Measurements from ENCODE around the gene RALGDS. TPM values are rescaled to one million over a fixed set of nuclear protein-coding genes. Genes with fewer than 3 reads are reported as not detected.

The RALGDS gene
- total RNA-seq, 1 donor from 2014 or later: 29.2 TPM

DNA sequence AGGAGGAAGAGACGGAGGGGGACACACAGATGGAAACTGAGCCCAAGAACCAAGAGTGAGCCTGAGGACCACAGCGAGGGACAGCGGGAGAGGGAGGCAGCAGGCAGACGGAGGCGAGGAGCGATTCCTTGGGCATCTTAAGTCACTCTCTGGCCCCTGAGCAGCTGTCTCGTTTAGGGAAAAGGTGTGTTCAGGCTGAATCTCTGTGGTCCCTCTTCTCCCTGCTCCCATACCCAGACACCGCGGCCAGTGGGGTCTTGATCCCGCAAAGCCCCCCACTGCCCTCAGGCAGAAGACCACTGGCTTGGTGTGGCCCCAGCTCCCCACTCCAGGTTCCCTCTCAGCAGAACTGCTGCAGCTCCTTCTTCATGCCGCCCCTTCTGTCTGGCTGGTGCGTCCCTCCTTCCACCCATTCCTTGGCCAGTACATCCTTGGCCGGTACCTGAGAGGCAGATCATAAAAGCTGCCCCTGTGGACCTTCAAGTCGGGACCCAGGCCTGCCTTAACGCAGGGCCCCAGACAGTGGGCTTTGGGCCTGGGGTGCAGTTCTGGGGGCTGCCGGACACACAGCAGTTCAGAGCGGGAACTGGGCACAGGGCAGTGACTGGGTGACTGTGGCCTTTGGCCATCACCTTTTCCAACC is 5.8 kb upstream of the RALGDS start:
- no peak for DNase-seq
- Mint-ChIP-seq H3K36me3 (ENCODE audit: low read depth) (no peaks in the 10 kb centered on the region), H3K4me1 (peaks cover 70% of the 10 kb centered on the region), H3K27me3 (no peaks in the 10 kb centered on the region), H3K4me3 (peak overlapping the region; percentile 73), H3K9me3 (no peaks in the 10 kb centered on the region), H3K27ac (peak overlapping the region; percentile 83)
- no peak for ATAC-seq (ENCODE audit: low read depth)
- TF ChIP-seq, protein P1, sequence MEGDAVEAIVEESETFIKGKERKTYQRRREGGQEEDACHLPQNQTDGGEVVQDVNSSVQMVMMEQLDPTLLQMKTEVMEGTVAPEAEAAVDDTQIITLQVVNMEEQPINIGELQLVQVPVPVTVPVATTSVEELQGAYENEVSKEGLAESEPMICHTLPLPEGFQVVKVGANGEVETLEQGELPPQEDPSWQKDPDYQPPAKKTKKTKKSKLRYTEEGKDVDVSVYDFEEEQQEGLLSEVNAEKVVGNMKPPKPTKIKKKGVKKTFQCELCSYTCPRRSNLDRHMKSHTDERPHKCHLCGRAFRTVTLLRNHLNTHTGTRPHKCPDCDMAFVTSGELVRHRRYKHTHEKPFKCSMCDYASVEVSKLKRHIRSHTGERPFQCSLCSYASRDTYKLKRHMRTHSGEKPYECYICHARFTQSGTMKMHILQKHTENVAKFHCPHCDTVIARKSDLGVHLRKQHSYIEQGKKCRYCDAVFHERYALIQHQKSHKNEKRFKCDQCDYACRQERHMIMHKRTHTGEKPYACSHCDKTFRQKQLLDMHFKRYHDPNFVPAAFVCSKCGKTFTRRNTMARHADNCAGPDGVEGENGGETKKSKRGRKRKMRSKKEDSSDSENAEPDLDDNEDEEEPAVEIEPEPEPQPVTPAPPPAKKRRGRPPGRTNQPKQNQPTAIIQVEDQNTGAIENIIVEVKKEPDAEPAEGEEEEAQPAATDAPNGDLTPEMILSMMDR (IDR thresholded peaks at IDR 0.05): no peak
- POLR2A ChIA-PET: interaction anchor here (1.2 to 1.3 kb wide), 2 partner anchors 11 to 17 kb away, joined by 3 to 6 read pairs; no protein-coding TSS in a partner anchor
- CTCF ChIA-PET: interaction anchor here (2.5 kb wide), 1 partner anchor 18 kb away, joined by 12 read pairs; no protein-coding TSS in a partner anchor
- intact Hi-C loops (cut with micrococcal nuclease): no loop called here

DNA sequence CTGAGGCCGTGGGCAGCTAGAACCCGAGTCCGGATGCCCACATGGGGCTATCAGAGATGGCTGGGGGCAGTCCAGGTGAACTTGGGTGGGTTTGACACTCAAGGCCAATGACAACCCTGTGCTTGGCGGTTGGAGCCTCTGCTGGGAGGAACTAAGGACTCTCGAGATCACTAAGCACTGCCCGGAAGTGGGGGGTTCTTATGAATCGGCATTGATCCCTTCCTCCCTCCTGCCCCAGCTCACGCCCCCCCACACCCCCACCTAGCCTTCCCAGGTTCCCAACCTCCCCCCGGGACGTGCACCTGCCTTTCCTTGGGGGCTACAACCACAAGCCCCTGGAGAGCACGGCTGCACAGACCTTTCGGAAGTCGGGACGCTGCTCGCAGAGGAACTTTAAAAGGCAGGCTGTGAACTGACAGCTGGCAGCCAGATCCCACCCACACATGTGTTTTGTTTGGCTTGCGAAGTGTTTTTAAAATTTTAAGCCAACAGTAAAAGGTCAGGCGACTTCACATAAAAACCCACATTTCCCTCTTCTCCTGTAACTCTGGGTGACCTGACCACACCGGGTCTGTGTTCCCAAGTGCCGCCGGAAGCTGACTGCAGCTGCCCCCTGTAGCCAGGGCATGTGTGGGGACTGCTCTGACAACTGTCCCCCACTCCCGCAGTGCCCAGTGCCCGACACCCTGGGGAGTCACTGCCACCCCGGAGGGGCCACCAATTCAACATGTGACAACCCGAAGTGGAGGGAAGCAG is 5.1 kb upstream of the RALGDS start:
- peak overlapping the region; percentile 73 for H3K4me3 Mint-ChIP-seq
- peak overlapping the region; percentile 83 for H3K27ac Mint-ChIP-seq
- H3K27me3 Mint-ChIP-seq: no peaks in the 10 kb centered on the region
- H3K36me3 Mint-ChIP-seq (ENCODE audit: low read depth): no peaks in the 10 kb centered on the region
- DNase-seq (no peak), ATAC-seq (ENCODE audit: low read depth) (peak; percentile 29)
- ChIA-PET POLR2A (interaction anchor here (1.2 to 1.9 kb wide), 4 partner anchors 11 to 23 kb away, joined by 3 to 6 read pairs (median 6); no protein-coding TSS in a partner anchor), CTCF (interaction anchor here (1.2 to 2.5 kb wide), 2 partner anchors 19 to 22 kb away, joined by 3 to 12 read pairs; no protein-coding TSS in a partner anchor)
- intact Hi-C loops (cut with micrococcal nuclease): no loop called here
- peaks cover 69% of the 10 kb centered on the region for H3K4me1 Mint-ChIP-seq
- no peaks in the 10 kb centered on the region for H3K9me3 Mint-ChIP-seq
- TF ChIP-seq, protein P1 (IDR thresholded peaks at IDR 0.05): no peak

DNA sequence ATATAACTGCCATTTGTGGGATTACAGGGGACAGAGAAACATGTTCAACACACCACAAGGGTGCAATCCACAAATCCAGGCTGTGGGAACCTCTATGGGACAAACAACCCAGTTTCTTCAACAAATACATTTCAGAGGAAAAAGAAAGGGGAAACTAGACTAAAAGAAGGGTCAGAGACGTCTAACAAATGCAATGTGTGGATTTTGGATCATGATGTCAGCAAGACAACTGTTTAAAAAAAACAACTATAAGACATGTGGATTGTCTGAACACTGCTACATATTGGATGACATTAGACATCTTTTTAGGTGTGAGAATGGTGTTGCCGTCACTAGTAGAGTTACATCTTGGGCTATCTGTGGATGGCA is 3.9 kb upstream of the RALGDS start:
- CTCF ChIA-PET: interaction anchor here (1.2 to 2.5 kb wide), 2 partner anchors 20 to 23 kb away, joined by 3 to 12 read pairs; no protein-coding TSS in a partner anchor
- ATAC-seq (ENCODE audit: low read depth): no peak
- peaks cover 68% of the 10 kb centered on the region for H3K4me1 Mint-ChIP-seq
- TF ChIP-seq, protein P1 (IDR thresholded peaks at IDR 0.05): no peak
- peak overlapping the region; percentile 56 for H3K27ac Mint-ChIP-seq
- no peak overlapping the region for H3K4me3 Mint-ChIP-seq
- no peak for DNase-seq
- no peaks in the 10 kb centered on the region for H3K9me3 Mint-ChIP-seq
- intact Hi-C loops (cut with micrococcal nuclease): no loop called here
- POLR2A ChIA-PET: interaction anchor here (1.8 to 1.9 kb wide), 2 partner anchors 19 to 24 kb away, joined by 6 read pairs; no protein-coding TSS in a partner anchor
- H3K27me3 Mint-ChIP-seq: no peaks in the 10 kb centered on the region
- H3K36me3 Mint-ChIP-seq (ENCODE audit: low read depth): no peaks in the 10 kb centered on the region

DNA sequence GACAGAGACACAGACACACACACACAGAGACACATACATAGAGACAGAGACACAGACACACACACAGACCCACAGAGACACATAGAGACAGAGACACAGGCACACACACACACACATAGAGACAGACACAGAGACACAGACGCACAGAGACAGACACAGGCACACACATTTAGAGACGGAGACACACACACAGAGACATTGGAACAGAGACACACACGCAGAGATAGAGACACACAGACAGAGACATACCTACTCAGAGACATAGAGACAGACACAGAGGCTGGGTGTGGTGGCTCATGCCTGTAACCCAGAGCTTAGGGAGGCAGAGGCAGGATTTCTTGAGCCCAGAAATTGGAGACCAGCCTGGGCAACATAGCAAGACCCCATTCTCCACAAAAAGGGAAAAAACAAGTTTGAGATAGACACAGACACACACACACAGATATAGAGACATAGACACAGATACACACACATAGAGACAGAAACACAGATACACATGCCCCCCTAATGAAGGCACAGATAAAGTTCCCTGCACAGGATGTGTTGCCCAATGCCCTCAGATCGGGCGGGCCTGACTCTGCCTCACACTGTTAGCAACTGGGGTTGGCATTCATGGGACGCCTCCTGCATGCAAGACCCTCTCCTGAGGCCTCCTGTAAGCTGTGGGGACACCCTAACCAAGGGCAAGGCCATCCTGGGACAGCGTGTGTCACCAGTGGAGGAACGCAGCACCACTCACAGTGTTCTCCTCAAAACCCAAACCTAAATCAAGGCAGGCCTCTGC is 3.3 kb upstream of the RALGDS start:
- Mint-ChIP-seq H3K27ac (peak overlapping the region; percentile 3), H3K4me3 (no peak overlapping the region), H3K27me3 (no peaks in the 10 kb centered on the region), H3K4me1 (peaks cover 71% of the 10 kb centered on the region), H3K9me3 (no peaks in the 10 kb centered on the region), H3K36me3 (ENCODE audit: low read depth) (no peaks in the 10 kb centered on the region)
- intact Hi-C loops (cut with micrococcal nuclease): no loop called here
- CTCF ChIA-PET: interaction anchor here (2.5 to 4.2 kb wide), 2 partner anchors 20 to 21 kb away, joined by 12 to 20 read pairs; no protein-coding TSS in a partner anchor
- ATAC-seq (ENCODE audit: low read depth) (no peak), DNase-seq (no peak)
- TF ChIP-seq, protein P1 (IDR thresholded peaks at IDR 0.05): no peak
- POLR2A ChIA-PET: interaction anchor here (1.8 to 1.9 kb wide), 2 partner anchors 20 to 25 kb away, joined by 6 read pairs; no protein-coding TSS in a partner anchor
